CD4-positive, alpha-beta T cell treated with Interleukin-1 beta for 1 hour (primary cell): ENCODE measurements around the gene RPL7A.
"Not testable (repeated sequence)": the region's sequence is repeated elsewhere in the genome, so short reads cannot be mapped to it uniquely, and the experiment has no call there.

Experiments
- DNase-seq, 2 donors: peaks; one replicate each; pipeline ENCODE4 v3.0.0-alpha.2; 2020 to 2022

Gene RPL7A

GRCh38 chr9:133370685-133371084 lies 22.7 kb downstream of the RPL7A start:
- peak; percentile 42 to 69 for DNase-seq

GRCh38 chr9:133371261-133371711 lies 23.3 kb downstream of the RPL7A start:
- peak; percentile 58 to 72 for DNase-seq

- no peak for DNase-seq
Measured at GRCh38 chr9:133372144-133372543, 24.1 kb downstream of the RPL7A start.

- DNase-seq: peak; percentile 20 to 57
Measured at GRCh38 chr9:133374612-133375115, 26.6 kb downstream of the RPL7A start.

GRCh38 chr9:133375116-133375723 lies 27.2 kb downstream of the RPL7A start:
- no peak for DNase-seq

- peak; percentile 94 to 96 for DNase-seq
Measured at GRCh38 chr9:133375724-133376654, 28.0 kb downstream of the RPL7A start, which contains the start of the genes STKLD1 and SURF4. TSS of gene STKLD1 (plus strand) at chr9:133376366. CDS start at chr9:133376474, 108 bp downstream. TSS of gene SURF4 (minus strand) at chr9:133376060. CDS start at chr9:133375969, 91 bp downstream.

- not testable (repeated sequence) for DNase-seq
Measured at GRCh38 chr9:133377280-133377679, 29.3 kb downstream of the RPL7A start.

GRCh38 chr9:133377721-133378216 lies 29.8 kb downstream of the RPL7A start:
- no peak for DNase-seq

- DNase-seq: no peak
Measured at GRCh38 chr9:133378408-133378962, 30.5 kb downstream of the RPL7A start.

- no peak for DNase-seq
Measured at GRCh38 chr9:133379153-133380086, 31.4 kb downstream of the RPL7A start.

- no peak for DNase-seq
Measured at GRCh38 chr9:133380734-133381133, 32.7 kb downstream of the RPL7A start.

GRCh38 chr9:133382507-133383141 lies 34.6 kb downstream of the RPL7A start:
- no peak for DNase-seq

GRCh38 chr9:133383438-133383837 lies 35.4 kb downstream of the RPL7A start:
- no peak for DNase-seq

- DNase-seq: no peak
Measured at GRCh38 chr9:133384736-133385321, 36.8 kb downstream of the RPL7A start.

- DNase-seq: no peak
Measured at GRCh38 chr9:133385452-133385851, 37.4 kb downstream of the RPL7A start.

GRCh38 chr9:133386338-133386737 lies 38.3 kb downstream of the RPL7A start:
- DNase-seq: no peak

- DNase-seq: no peak
Measured at GRCh38 chr9:133387680-133388079, 39.7 kb downstream of the RPL7A start.

GRCh38 chr9:133389025-133389557 lies 41.1 kb downstream of the RPL7A start:
- no peak for DNase-seq

- no peak for DNase-seq
Measured at GRCh38 chr9:133389562-133389961, 41.5 kb downstream of the RPL7A start.

- DNase-seq: no peak
Measured at GRCh38 chr9:133390713-133391112, 42.7 kb downstream of the RPL7A start.

GRCh38 chr9:133391449-133391848 lies 43.4 kb downstream of the RPL7A start:
- DNase-seq: not testable (repeated sequence)
